AG09319 (cell line): ENCODE results near the gene DSP.

ENCODE experiments used
- DNase-seq: peaks from one replicate; pipeline ENCODE4 v3.0.0-alpha.2; 2010; ENCODE audit warnings: low read depth; ENCODE audit errors: extremely low read depth
- TF ChIP-seq, protein P1 (sequence below): IDR thresholded peaks from 2 replicates; pipeline ENCODE4 v1.5.1; 2011; ENCODE audit warnings: low read depth, mild to moderate bottlenecking, inconsistent platforms, low read length, moderate library complexity

Gene DSP

DNA sequence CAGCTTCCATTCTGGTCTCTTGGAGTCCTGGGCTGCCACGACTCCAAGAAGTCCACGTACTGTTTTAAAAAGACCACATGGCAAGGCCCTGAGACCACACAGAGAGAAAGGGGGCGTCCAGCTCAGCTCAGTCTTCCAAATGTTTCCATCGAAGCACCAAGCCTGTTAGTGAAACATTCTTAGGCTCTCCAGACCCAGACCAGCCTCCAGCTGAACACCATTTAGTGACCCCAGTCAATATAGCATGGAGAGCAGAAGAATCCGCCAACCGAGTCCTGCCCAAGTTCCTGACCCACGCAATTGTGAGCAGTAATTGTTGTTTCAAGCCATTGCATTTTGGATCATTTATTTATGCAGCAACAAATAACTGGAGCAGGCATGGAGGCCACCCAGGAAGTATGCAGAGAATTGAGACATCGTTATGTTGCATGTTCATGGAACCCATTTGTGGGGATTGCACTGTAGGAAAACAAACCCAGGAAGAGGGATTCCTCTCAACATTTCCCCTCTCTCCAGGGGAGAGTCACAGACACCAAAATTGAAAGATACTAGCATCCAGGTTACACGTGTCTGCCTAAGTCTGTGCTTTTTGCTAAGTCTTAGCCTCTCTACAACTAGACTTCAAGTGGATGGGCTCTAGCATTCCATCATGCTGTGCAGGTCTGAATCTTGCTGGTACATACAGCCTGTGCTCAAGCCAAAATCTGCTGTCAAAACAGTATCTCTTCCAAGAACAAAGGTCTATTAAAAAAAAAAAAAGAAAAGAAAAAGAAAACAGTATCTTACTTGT is 91.2 kb downstream of the DSP start:
- no peak for DNase-seq
- TF ChIP-seq, protein P1, sequence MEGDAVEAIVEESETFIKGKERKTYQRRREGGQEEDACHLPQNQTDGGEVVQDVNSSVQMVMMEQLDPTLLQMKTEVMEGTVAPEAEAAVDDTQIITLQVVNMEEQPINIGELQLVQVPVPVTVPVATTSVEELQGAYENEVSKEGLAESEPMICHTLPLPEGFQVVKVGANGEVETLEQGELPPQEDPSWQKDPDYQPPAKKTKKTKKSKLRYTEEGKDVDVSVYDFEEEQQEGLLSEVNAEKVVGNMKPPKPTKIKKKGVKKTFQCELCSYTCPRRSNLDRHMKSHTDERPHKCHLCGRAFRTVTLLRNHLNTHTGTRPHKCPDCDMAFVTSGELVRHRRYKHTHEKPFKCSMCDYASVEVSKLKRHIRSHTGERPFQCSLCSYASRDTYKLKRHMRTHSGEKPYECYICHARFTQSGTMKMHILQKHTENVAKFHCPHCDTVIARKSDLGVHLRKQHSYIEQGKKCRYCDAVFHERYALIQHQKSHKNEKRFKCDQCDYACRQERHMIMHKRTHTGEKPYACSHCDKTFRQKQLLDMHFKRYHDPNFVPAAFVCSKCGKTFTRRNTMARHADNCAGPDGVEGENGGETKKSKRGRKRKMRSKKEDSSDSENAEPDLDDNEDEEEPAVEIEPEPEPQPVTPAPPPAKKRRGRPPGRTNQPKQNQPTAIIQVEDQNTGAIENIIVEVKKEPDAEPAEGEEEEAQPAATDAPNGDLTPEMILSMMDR = no peak

DNA sequence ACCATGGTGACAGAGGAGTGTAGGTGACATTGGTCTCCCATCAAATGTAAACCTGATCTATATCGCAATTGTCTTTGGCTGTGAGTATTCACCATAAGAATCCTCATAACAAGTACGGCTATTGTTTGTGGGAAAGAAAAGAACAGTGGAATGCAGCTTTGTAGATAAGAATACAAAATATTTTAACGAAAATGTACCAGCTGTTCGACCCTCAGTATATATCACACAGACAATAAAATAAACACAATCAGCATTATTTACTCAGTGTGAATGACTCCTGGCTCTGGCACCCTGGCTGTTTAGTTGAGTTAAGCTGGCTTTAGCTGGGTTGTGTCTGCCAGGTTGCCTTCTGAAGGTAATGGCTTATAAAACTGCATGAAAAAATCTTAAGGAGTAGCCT is 91.9 kb downstream of the DSP start:
- TF ChIP-seq, protein P1 = no peak
- DNase-seq = no peak

DNA sequence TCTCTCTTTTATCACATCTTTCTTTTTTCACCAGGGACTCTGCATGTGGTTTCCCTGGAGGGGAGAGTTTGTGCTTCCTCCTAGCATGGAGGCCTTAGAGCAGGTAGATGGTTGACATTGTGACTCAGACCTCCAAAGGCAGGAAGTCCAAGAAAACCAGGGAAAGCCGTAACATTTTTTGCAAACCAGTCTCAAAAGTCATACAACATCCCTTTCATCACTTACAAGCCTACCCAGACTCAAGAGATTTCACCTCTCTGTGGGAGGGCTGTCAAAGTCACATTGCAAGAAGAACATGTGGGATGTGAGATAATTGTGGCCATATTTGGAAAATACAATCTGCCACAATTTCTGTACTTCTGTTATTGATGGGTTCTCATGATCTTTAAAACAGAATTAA is 94.7 kb downstream of the DSP start:
- DNase-seq = no peak
- TF ChIP-seq, protein P1 = no peak
